ENCODE measurements around the gene MCM3AP.

- TF ChIP-seq ZC3H10 (CRISPR knock-in tag; IDR thresholded peaks at IDR 0.05) (no peak), ISL1 (CRISPR knock-in tag; IDR thresholded peaks at IDR 0.05) (no peak), OSR1 (CRISPR knock-in tag; IDR thresholded peaks at IDR 0.05) (no peak), PATZ1 (CRISPR knock-in tag; IDR thresholded peaks at IDR 0.05; ENCODE audit: borderline replicate concordance) (no peak), TOX (CRISPR knock-in tag; IDR thresholded peaks at IDR 0.05; ENCODE audit: borderline replicate concordance) (no peak), RARB (CRISPR knock-in tag; IDR thresholded peaks at IDR 0.05) (no peak), ESRRG (CRISPR knock-in tag; IDR thresholded peaks at IDR 0.05) (no peak), ZNF70 (CRISPR knock-in tag; IDR thresholded peaks at IDR 0.05) (no peak), ZFP3 (CRISPR knock-in tag; IDR thresholded peaks at IDR 0.05) (no peak)
- TF ChIP-seq, protein P1, sequence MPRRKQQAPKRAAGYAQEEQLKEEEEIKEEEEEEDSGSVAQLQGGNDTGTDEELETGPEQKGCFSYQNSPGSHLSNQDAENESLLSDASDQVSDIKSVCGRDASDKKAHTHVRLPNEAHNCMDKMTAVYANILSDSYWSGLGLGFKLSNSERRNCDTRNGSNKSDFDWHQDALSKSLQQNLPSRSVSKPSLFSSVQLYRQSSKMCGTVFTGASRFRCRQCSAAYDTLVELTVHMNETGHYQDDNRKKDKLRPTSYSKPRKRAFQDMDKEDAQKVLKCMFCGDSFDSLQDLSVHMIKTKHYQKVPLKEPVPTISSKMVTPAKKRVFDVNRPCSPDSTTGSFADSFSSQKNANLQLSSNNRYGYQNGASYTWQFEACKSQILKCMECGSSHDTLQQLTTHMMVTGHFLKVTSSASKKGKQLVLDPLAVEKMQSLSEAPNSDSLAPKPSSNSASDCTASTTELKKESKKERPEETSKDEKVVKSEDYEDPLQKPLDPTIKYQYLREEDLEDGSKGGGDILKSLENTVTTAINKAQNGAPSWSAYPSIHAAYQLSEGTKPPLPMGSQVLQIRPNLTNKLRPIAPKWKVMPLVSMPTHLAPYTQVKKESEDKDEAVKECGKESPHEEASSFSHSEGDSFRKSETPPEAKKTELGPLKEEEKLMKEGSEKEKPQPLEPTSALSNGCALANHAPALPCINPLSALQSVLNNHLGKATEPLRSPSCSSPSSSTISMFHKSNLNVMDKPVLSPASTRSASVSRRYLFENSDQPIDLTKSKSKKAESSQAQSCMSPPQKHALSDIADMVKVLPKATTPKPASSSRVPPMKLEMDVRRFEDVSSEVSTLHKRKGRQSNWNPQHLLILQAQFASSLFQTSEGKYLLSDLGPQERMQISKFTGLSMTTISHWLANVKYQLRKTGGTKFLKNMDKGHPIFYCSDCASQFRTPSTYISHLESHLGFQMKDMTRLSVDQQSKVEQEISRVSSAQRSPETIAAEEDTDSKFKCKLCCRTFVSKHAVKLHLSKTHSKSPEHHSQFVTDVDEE (CRISPR knock-in tag; IDR thresholded peaks at IDR 0.05), result no peak
- TF ChIP-seq, protein P2, sequence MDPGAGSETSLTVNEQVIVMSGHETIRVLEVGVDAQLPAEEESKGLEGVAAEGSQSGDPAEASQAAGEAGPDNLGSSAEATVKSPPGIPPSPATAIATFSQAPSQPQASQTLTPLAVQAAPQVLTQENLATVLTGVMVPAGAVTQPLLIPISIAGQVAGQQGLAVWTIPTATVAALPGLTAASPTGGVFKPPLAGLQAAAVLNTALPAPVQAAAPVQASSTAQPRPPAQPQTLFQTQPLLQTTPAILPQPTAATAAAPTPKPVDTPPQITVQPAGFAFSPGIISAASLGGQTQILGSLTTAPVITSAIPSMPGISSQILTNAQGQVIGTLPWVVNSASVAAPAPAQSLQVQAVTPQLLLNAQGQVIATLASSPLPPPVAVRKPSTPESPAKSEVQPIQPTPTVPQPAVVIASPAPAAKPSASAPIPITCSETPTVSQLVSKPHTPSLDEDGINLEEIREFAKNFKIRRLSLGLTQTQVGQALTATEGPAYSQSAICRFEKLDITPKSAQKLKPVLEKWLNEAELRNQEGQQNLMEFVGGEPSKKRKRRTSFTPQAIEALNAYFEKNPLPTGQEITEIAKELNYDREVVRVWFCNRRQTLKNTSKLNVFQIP (CRISPR knock-in tag; IDR thresholded peaks at IDR 0.05; ENCODE audit: borderline replicate concordance, low read depth), result no peak
- TF ChIP-seq, protein P3, sequence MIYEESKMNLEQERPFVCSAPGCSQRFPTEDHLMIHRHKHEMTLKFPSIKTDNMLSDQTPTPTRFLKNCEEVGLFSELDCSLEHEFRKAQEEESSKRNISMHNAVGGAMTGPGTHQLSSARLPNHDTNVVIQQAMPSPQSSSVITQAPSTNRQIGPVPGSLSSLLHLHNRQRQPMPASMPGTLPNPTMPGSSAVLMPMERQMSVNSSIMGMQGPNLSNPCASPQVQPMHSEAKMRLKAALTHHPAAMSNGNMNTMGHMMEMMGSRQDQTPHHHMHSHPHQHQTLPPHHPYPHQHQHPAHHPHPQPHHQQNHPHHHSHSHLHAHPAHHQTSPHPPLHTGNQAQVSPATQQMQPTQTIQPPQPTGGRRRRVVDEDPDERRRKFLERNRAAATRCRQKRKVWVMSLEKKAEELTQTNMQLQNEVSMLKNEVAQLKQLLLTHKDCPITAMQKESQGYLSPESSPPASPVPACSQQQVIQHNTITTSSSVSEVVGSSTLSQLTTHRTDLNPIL (CRISPR knock-in tag; IDR thresholded peaks at IDR 0.05; ENCODE audit: low read depth), result no peak
Measured at GRCh38 chr21:46187814-46188213, 97.6 kb downstream of the MCM3AP start.
